Measurements from ENCODE around the gene CYP1A2.

CYP1A2 gene

GRCh38 chr15:74801311-74801997, 52.8 kb downstream of the CYP1A2 start:
- peaks cover 5 to 17% (median 11%) of the 10 kb centered on the region in 5 donors for H3K4me1 ChIP-seq (ENCODE audit: control insufficient read depth in 5 of 5, insufficient read depth in 5 of 5, low read length in 5 of 5)
- H3K36me3 ChIP-seq (ENCODE audit: control insufficient read depth in 5 of 5, insufficient read depth in 5 of 5, low read length in 5 of 5): peaks cover 3 to 67% (median 55%) of the 10 kb centered on the region in 5 donors
- H3K9me3 ChIP-seq (ENCODE audit: control insufficient read depth in 5 of 5, low read length in 5 of 5): no peaks in the 10 kb centered on the region
- no peak overlapping the region for H3K27ac ChIP-seq (ENCODE audit: low read depth, low read length)
- no peak overlapping the region for H3K9ac ChIP-seq (ENCODE audit: low read length in 5 of 5)
- H3K4me3 ChIP-seq (ENCODE audit: low read depth in 1 of 5, low read length in 5 of 5): no peak overlapping the region
- no peaks in the 10 kb centered on the region for H3K27me3 ChIP-seq (ENCODE audit: control insufficient read depth in 5 of 5, insufficient read depth in 4 of 5, low read length in 5 of 5)

- no peak overlapping the region for H3K4me3 ChIP-seq (ENCODE audit: low read depth in 1 of 5, low read length in 5 of 5)
- peaks cover 5 to 17% (median 11%) of the 10 kb centered on the region in 5 donors for H3K4me1 ChIP-seq (ENCODE audit: control insufficient read depth in 5 of 5, insufficient read depth in 5 of 5, low read length in 5 of 5)
- H3K9me3 ChIP-seq (ENCODE audit: control insufficient read depth in 5 of 5, low read length in 5 of 5): no peaks in the 10 kb centered on the region
- H3K27ac ChIP-seq (ENCODE audit: low read depth, low read length): no peak overlapping the region
- no peak overlapping the region for H3K9ac ChIP-seq (ENCODE audit: low read length in 5 of 5)
- peaks cover 3 to 67% (median 55%) of the 10 kb centered on the region in 5 donors for H3K36me3 ChIP-seq (ENCODE audit: control insufficient read depth in 5 of 5, insufficient read depth in 5 of 5, low read length in 5 of 5)
- no peaks in the 10 kb centered on the region for H3K27me3 ChIP-seq (ENCODE audit: control insufficient read depth in 5 of 5, insufficient read depth in 4 of 5, low read length in 5 of 5)
Measured at GRCh38 chr15:74802290-74802689, 53.6 kb downstream of the CYP1A2 start.

DNA sequence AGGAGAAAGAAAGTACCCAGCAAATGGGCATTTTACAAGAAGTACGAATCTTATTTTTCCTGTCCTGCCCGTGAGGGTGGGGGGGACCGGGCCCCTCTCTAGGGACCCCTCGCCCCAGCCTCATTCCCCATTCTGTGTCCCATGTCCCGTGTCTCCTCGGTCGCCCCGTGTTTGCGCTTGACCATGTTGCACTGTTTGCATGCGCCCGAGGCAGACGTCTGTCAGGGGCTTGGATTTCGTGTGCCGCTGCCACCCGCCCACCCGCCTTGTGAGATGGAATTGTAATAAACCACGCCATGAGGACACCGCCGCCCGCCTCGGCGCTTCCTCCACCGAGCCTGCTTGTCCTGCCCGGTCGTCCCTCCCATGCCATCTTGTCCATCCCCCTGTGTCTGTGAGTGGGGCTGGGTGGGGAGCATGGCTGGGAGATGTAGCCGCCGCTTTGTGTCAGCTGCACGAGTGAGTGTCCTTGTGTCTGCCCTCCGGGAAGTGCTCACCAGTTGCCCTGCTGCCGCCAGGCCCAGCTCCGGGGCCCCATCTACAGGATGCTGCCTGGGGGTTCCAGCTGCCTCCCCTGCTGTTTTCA, 54.3 kb downstream of the CYP1A2 start:
- Histone ChIP-seq H3K27ac (ENCODE audit: low read depth, low read length) (no peak overlapping the region), H3K9me3 (ENCODE audit: control insufficient read depth in 5 of 5, low read length in 5 of 5) (no peaks in the 10 kb centered on the region), H3K27me3 (ENCODE audit: control insufficient read depth in 5 of 5, insufficient read depth in 4 of 5, low read length in 5 of 5) (peaks cover 0 to under 1% (median 0%) of the 10 kb centered on the region in 5 donors), H3K9ac (ENCODE audit: low read length in 5 of 5) (no peak overlapping the region), H3K4me1 (ENCODE audit: control insufficient read depth in 5 of 5, insufficient read depth in 5 of 5, low read length in 5 of 5) (peaks cover 5 to 17% (median 11%) of the 10 kb centered on the region in 5 donors), H3K36me3 (ENCODE audit: control insufficient read depth in 5 of 5, insufficient read depth in 5 of 5, low read length in 5 of 5) (peaks cover 3 to 62% (median 55%) of the 10 kb centered on the region in 5 donors), H3K4me3 (ENCODE audit: low read depth in 1 of 5, low read length in 5 of 5) (no peak overlapping the region)

DNA sequence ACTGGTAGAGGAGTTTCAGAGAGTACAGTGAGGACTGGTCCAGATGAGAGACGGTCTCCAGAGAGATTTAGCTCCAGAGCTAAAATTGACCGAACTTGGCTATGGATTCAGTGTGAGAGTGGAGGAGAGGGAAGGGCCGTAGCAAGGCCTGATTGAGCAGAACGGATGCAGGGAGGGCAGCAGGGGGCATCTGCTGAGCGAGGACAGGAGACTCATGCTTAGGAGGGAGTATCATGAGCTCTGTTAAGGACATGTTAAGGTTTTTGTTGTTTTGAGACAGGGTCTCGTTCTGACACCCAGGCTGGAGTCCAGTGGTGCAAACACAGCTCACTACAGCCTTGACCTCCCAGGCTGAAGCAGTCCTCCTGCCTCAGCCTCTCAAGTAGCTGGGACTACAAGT, 56.3 kb downstream of the CYP1A2 start:
- no peak overlapping the region for H3K9ac ChIP-seq (ENCODE audit: low read length in 5 of 5)

More for the DNA sequence above, 56.3 kb downstream of the CYP1A2 start:
- Histone ChIP-seq H3K27ac (ENCODE audit: low read depth, low read length) (no peak overlapping the region), H3K36me3 (ENCODE audit: control insufficient read depth in 5 of 5, insufficient read depth in 5 of 5, low read length in 5 of 5) (peaks cover 3 to 42% (median 38%) of the 10 kb centered on the region in 5 donors), H3K9me3 (ENCODE audit: control insufficient read depth in 5 of 5, low read length in 5 of 5) (no peaks in the 10 kb centered on the region), H3K4me3 (ENCODE audit: low read depth in 1 of 5, low read length in 5 of 5) (no peak overlapping the region), H3K4me1 (ENCODE audit: control insufficient read depth in 5 of 5, insufficient read depth in 5 of 5, low read length in 5 of 5) (peaks cover 1 to 8% (median 5%) of the 10 kb centered on the region in 5 donors), H3K27me3 (ENCODE audit: control insufficient read depth in 5 of 5, insufficient read depth in 4 of 5, low read length in 5 of 5) (peaks cover 0 to 5% (median 0%) of the 10 kb centered on the region in 5 donors)

All from subcutaneous abdominal adipose tissue (tissue), 5 donors.